ENCODE measurements around the gene SPOCD1. TPM values are rescaled to one million over a fixed set of nuclear protein-coding genes. Genes with fewer than 3 reads are reported as not detected.

The SPOCD1 gene
- total and polyA plus RNA-seq, 2 experiments from 2014 or later: 0.73 to 1.3 TPM

DNA sequence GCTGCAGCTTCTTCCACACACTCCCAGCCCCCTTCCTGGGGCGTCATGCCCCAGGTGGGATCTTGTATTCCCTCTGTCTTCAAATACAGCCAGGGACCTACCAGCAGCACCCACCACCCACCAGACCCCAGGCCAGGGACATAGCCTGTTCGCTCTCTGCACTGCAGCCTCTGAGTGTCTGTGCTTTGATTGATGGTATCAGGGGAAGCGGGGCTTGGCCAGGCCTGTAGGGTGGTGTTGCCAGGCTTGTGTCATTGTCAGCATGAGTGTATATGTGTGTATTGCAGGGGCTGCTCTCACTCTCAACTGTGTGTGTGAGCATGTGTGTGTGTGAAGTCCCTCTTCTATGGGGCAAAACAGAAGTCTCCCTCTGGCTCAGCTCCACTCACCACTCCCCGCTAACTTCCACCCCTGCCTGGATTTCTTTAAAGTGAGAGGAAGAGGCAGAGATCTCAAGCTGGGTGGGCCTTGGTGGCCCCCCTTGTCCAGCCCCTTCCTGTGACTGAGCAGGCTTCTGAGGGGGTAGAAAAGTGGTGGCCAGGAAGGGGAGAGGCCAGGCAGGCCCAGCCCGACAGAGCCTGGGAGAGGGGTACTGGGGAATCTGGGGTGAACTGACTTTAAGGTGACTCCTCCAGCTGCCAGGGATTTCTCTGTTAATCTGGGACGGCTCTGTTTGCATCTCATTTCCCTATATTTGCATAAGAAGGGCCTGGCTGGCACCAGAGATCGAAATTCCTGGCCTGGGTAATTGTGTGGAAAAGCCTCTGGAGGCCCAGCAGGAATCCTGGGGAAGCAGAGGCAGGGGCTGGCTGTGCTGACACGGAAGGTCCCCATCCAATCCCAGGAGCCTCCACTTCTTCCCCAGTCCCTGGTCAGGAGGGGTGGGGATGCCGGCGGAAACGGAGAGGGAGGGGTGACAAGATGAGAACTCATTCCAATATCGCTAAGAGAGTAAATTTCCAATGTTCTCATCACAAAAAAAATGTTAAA lies 33.1 kb downstream of the SPOCD1 start:
- Histone ChIP-seq H3F3A (replicated peaks; ENCODE audit: low read depth) (0 out of 2 replicates have a peak, but pooled peaks cover 10% of the 10 kb centered on the region), H3K79me2 (replicated peaks; ENCODE audit: insufficient read depth) (no peaks in the 10 kb centered on the region), H3K4me3 (peak overlapping the region; percentile 29), H3K4me2 (peak overlapping the region; percentile 69), H3K27ac (ENCODE audit: low read depth) (peak overlapping the region; percentile 89), H3K36me3 (ENCODE audit: insufficient read depth) (no peaks in the 10 kb centered on the region), H3K9me2 (ENCODE audit: insufficient read depth) (no peaks in the 10 kb centered on the region), H2AFZ (no peak overlapping the region), H4K20me1 (replicated peaks; ENCODE audit: insufficient read depth) (no peaks in the 10 kb centered on the region), H3K27me3 (ENCODE audit: insufficient read depth) (no peaks in the 10 kb centered on the region), H3K4me1 (ENCODE audit: insufficient read depth) (peaks cover 31% of the 10 kb centered on the region)
- H3K4me3 Mint-ChIP-seq: peak overlapping the region; percentile 29
- no peaks in the 10 kb centered on the region for H3K9me3 Mint-ChIP-seq
- no peaks in the 10 kb centered on the region for H3K36me3 Mint-ChIP-seq (ENCODE audit: low read depth)
- peak overlapping the region; percentile 90 for H3K27ac Mint-ChIP-seq
- TF ChIP-seq EZH2phosphoT487 (IDR thresholded peaks at IDR 0.05; ENCODE audit: unreplicated experiment) (no peak), CREB1 (CRISPR knock-in tag; IDR thresholded peaks at IDR 0.05; ENCODE audit: low read depth) (no peak), POLR2AphosphoS5 (IDR thresholded peaks at IDR 0.05; ENCODE audit: low read depth) (no peak), NANOG (IDR thresholded peaks at IDR 0.05; ENCODE audit: borderline replicate concordance) (no peak), EZH2 (IDR thresholded peaks at IDR 0.05; ENCODE audit: low read depth, unreplicated experiment) (no peak), JUNB (IDR thresholded peaks at IDR 0.05; ENCODE audit: unreplicated experiment) (no peak), ZNF331 (CRISPR knock-in tag; IDR thresholded peaks at IDR 0.05; ENCODE audit: low read depth) (no peak), STAT1 (IDR thresholded peaks at IDR 0.05; ENCODE audit: unreplicated experiment) (no peak), ZNF114 (CRISPR knock-in tag; IDR thresholded peaks at IDR 0.05) (no peak)
- TF ChIP-seq, protein P1, sequence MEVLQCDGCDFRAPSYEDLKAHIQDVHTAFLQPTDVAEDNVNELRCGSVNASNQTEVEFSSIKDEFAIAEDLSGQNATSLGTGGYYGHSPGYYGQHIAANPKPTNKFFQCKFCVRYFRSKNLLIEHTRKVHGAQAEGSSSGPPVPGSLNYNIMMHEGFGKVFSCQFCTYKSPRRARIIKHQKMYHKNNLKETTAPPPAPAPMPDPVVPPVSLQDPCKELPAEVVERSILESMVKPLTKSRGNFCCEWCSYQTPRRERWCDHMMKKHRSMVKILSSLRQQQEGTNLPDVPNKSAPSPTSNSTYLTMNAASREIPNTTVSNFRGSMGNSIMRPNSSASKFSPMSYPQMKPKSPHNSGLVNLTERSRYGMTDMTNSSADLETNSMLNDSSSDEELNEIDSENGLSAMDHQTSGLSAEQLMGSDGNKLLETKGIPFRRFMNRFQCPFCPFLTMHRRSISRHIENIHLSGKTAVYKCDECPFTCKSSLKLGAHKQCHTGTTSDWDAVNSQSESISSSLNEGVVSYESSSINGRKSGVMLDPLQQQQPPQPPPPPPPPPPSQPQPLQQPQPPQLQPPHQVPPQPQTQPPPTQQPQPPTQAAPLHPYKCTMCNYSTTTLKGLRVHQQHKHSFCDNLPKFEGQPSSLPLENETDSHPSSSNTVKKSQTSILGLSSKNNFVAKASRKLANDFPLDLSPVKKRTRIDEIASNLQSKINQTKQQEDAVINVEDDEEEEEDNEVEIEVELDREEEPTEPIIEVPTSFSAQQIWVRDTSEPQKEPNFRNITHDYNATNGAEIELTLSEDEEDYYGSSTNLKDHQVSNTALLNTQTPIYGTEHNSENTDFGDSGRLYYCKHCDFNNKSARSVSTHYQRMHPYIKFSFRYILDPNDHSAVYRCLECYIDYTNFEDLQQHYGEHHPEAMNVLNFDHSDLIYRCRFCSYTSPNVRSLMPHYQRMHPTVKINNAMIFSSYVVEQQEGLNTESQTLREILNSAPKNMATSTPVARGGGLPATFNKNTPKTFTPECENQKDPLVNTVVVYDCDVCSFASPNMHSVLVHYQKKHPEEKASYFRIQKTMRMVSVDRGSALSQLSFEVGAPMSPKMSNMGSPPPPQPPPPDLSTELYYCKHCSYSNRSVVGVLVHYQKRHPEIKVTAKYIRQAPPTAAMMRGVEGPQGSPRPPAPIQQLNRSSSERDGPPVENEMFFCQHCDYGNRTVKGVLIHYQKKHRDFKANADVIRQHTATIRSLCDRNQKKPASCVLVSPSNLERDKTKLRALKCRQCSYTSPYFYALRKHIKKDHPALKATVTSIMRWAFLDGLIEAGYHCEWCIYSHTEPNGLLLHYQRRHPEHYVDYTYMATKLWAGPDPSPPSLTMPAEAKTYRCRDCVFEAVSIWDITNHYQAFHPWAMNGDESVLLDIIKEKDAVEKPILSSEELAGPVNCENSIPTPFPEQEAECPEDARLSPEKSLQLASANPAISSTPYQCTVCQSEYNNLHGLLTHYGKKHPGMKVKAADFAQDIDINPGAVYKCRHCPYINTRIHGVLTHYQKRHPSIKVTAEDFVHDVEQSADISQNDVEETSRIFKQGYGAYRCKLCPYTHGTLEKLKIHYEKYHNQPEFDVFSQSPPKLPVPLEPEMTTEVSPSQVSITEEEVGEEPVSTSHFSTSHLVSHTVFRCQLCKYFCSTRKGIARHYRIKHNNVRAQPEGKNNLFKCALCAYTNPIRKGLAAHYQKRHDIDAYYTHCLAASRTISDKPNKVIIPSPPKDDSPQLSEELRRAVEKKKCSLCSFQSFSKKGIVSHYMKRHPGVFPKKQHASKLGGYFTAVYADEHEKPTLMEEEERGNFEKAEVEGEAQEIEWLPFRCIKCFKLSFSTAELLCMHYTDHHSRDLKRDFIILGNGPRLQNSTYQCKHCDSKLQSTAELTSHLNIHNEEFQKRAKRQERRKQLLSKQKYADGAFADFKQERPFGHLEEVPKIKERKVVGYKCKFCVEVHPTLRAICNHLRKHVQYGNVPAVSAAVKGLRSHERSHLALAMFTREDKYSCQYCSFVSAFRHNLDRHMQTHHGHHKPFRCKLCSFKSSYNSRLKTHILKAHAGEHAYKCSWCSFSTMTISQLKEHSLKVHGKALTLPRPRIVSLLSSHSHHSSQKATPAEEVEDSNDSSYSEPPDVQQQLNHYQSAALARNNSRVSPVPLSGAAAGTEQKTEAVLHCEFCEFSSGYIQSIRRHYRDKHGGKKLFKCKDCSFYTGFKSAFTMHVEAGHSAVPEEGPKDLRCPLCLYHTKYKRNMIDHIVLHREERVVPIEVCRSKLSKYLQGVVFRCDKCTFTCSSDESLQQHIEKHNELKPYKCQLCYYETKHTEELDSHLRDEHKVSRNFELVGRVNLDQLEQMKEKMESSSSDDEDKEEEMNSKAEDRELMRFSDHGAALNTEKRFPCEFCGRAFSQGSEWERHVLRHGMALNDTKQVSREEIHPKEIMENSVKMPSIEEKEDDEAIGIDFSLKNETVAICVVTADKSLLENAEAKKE (CRISPR knock-in tag; IDR thresholded peaks at IDR 0.05): no peak
- TF ChIP-seq, protein P2, sequence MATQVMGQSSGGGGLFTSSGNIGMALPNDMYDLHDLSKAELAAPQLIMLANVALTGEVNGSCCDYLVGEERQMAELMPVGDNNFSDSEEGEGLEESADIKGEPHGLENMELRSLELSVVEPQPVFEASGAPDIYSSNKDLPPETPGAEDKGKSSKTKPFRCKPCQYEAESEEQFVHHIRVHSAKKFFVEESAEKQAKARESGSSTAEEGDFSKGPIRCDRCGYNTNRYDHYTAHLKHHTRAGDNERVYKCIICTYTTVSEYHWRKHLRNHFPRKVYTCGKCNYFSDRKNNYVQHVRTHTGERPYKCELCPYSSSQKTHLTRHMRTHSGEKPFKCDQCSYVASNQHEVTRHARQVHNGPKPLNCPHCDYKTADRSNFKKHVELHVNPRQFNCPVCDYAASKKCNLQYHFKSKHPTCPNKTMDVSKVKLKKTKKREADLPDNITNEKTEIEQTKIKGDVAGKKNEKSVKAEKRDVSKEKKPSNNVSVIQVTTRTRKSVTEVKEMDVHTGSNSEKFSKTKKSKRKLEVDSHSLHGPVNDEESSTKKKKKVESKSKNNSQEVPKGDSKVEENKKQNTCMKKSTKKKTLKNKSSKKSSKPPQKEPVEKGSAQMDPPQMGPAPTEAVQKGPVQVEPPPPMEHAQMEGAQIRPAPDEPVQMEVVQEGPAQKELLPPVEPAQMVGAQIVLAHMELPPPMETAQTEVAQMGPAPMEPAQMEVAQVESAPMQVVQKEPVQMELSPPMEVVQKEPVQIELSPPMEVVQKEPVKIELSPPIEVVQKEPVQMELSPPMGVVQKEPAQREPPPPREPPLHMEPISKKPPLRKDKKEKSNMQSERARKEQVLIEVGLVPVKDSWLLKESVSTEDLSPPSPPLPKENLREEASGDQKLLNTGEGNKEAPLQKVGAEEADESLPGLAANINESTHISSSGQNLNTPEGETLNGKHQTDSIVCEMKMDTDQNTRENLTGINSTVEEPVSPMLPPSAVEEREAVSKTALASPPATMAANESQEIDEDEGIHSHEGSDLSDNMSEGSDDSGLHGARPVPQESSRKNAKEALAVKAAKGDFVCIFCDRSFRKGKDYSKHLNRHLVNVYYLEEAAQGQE (IDR thresholded peaks at IDR 0.05; ENCODE audit: unreplicated experiment): no peak
- TF ChIP-seq, protein P3, sequence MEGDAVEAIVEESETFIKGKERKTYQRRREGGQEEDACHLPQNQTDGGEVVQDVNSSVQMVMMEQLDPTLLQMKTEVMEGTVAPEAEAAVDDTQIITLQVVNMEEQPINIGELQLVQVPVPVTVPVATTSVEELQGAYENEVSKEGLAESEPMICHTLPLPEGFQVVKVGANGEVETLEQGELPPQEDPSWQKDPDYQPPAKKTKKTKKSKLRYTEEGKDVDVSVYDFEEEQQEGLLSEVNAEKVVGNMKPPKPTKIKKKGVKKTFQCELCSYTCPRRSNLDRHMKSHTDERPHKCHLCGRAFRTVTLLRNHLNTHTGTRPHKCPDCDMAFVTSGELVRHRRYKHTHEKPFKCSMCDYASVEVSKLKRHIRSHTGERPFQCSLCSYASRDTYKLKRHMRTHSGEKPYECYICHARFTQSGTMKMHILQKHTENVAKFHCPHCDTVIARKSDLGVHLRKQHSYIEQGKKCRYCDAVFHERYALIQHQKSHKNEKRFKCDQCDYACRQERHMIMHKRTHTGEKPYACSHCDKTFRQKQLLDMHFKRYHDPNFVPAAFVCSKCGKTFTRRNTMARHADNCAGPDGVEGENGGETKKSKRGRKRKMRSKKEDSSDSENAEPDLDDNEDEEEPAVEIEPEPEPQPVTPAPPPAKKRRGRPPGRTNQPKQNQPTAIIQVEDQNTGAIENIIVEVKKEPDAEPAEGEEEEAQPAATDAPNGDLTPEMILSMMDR (conservative IDR thresholded peaks at IDR 0.05; ENCODE audit: low read depth in 2 of 2): no peak
- TF ChIP-seq, protein P4, sequence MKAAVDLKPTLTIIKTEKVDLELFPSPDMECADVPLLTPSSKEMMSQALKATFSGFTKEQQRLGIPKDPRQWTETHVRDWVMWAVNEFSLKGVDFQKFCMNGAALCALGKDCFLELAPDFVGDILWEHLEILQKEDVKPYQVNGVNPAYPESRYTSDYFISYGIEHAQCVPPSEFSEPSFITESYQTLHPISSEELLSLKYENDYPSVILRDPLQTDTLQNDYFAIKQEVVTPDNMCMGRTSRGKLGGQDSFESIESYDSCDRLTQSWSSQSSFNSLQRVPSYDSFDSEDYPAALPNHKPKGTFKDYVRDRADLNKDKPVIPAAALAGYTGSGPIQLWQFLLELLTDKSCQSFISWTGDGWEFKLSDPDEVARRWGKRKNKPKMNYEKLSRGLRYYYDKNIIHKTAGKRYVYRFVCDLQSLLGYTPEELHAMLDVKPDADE (IDR thresholded peaks at IDR 0.05): no peak
- H3K27me3 Mint-ChIP-seq (ENCODE audit: insufficient read depth, low read depth, poor library complexity): peaks cover 14% of the 10 kb centered on the region
- peaks cover 36% of the 10 kb centered on the region for H3K4me1 Mint-ChIP-seq
- DNase-seq (ENCODE audit: low spot score) (peak; percentile 82), ATAC-seq (peak; percentile 62)

Data from GM23338 (cell line).